Right lobe of liver (tissue), 6 donors: ENCODE measurements around the gene PYGL. TPM values are rescaled to one million over a fixed set of nuclear protein-coding genes. Genes with fewer than 3 reads are reported as not detected.
A peak's percentile ranks its signal among the peaks of the same experiment; 100 is the strongest.
"Not testable (repeated sequence)": the region's sequence is repeated elsewhere in the genome, so short reads cannot be mapped to it uniquely, and the experiment has no call there.

Experiments
- ATAC-seq, 4 donors: fragments of 200-7000 bp; cut with Tn5 transposase; one replicate each; pipeline ENCODE4 v1.9.1; 2020; ENCODE audit warnings: mild to moderate bottlenecking in 4 of 4, moderate library complexity in 4 of 4
- DNase-seq, 3 donors: peaks; one replicate each; pipeline ENCODE4 v3.0.0-alpha.2; 2020
- H3K27ac ChIP-seq, 3 donors: fragments of 200-600 bp; one replicate each; pipeline ENCODE4 v1.8.0; 2022
- H3K27me3 ChIP-seq, 2 donors: fragments of 200-600 bp; one replicate each; pipeline ENCODE4 v1.8.0; 2022
- H3K36me3 ChIP-seq, 4 donors: fragments of 200-600 bp; sonication (generic) in 1 of 4; one replicate each; pipeline versions ENCODE4 v1.5.1 to v1.8.0; 2017 to 2022; ENCODE audit warnings: control low read depth in 1 of 4
- H3K4me1 ChIP-seq, 4 donors: fragments of 200-600 bp; sonication (generic) in 1 of 4; one replicate each; pipeline versions ENCODE4 v1.5.1 to v1.8.0; 2017 to 2022; ENCODE audit warnings: control low read depth in 1 of 4
- H3K4me3 ChIP-seq, 3 donors: fragments of 200-600 bp; one replicate each; pipeline ENCODE4 v1.8.0; 2022
- H3K9me3 ChIP-seq, 4 donors: fragments of 200-600 bp; sonication (generic) in 1 of 4; one replicate each; pipeline versions ENCODE4 v1.5.1 to v1.8.0; 2017 to 2022; ENCODE audit warnings: control low read depth in 1 of 4
- POLR2A ChIP-seq: fragments of 450-650 bp; IDR thresholded peaks from one replicate; pipeline ENCODE4 v1.6.1; 2017; ENCODE audit warnings: antibody characterized with exemption, mild to moderate bottlenecking
- WGBS: methylation state at CpG from one replicate; pipeline ENCODE4 v1.1.6; 2018; ENCODE audit warnings: low coverage, low lambda C conversion rate; ENCODE audit not compliant: insufficient coverage; ENCODE audit errors: missing lambda C conversion rate; 5-methylcytosine and 5-hydroxymethylcytosine counted together
- intact Hi-C, 2 donors: fragments of 100-400 bp; cut with DNase I; formaldehyde crosslinking; loops; one replicate each; pipeline versions ENCODE4 v1.11.2 to v1.14.1; 2022
- total RNA-seq, 6 experiments: library from RNA; depleted of rRNA in 2 of 6; stranded (reverse); fragments of >200 nt in 2 of 6; fragmentation: NEBNext Ultra II Directional in 3 of 6; extraction: Animal tissue kit (Norgen Biotek cat#: 25700) in 3 of 6; gene quantifications; one replicate each; pipeline versions ENCODE4 v1.1.0 to v1.2.4, GENCODE V29; 2016 to 2023
- TF ChIP-seq, protein P1 (sequence below), 4 donors: fragments of 200-600 bp in 3 of 4; fragments of 450-650 bp in 1 of 4; IDR thresholded peaks; one replicate each; pipeline versions ENCODE4 v1.5.1 to v1.8.0; 2016 to 2022; ENCODE audit warnings: antibody characterized with exemption in 4 of 4, mild to moderate bottlenecking in 2 of 4
- donor health status: DM: no; HTN: yes; CAD: no.
- donor health status: DM: no; HTN: no; CAD: no.
- donor health status: DM: no; HTN: no; CAD: no.
- donor health status: DM: no; HTN: yes; CAD: no.
- donor health status: DM: no; HTN: yes; CAD: no.

PYGL gene
- total RNA-seq, 6 experiments from 2014 or later: 80.1 to 130 (median 107) TPM

DNA sequence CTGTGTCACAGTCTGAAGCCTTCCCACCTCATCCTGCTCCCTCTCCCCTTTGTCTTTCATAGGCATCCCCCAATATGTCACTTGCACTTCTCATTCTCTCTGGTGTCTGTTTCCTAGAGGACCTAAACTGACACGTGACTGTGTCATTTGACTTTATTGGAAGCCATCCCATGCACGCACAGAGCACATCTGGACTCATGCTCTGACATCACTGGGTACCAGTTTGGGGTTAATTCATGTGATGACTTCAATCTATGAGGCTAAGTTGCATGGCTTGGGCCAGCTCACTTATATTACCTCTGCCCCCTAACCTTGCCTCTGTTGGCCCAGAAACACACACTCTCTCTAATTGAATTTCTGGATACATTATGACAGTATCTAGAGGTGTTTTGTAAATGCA is 21.5 kb downstream of the PYGL start:
- Histone ChIP-seq H3K9me3 (no peaks in the 10 kb centered on the region), H3K36me3 (peaks cover 3 to 49% (median 18%) of the 10 kb centered on the region in 4 donors), H3K27ac (no peak overlapping the region), H3K4me1 (peaks cover 0 to 38% (median 0%) of the 10 kb centered on the region in 4 donors), H3K4me3 (no peak overlapping the region), H3K27me3 (no peaks in the 10 kb centered on the region)
- no peak for TF ChIP-seq POLR2A
- TF ChIP-seq, protein P1, sequence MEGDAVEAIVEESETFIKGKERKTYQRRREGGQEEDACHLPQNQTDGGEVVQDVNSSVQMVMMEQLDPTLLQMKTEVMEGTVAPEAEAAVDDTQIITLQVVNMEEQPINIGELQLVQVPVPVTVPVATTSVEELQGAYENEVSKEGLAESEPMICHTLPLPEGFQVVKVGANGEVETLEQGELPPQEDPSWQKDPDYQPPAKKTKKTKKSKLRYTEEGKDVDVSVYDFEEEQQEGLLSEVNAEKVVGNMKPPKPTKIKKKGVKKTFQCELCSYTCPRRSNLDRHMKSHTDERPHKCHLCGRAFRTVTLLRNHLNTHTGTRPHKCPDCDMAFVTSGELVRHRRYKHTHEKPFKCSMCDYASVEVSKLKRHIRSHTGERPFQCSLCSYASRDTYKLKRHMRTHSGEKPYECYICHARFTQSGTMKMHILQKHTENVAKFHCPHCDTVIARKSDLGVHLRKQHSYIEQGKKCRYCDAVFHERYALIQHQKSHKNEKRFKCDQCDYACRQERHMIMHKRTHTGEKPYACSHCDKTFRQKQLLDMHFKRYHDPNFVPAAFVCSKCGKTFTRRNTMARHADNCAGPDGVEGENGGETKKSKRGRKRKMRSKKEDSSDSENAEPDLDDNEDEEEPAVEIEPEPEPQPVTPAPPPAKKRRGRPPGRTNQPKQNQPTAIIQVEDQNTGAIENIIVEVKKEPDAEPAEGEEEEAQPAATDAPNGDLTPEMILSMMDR (IDR thresholded peaks at IDR 0.05): no peak
- DNase-seq: no peak
- 80% methylated on average over 1 of the region's 2 CpGs for whole genome bisulfite sequencing
- ATAC-seq: no peak
- intact Hi-C loops: no loop called here

- Histone ChIP-seq H3K27me3 (no peaks in the 10 kb centered on the region), H3K27ac (peak overlapping the region in 1 of 3 donors; percentile 16), H3K4me1 (peaks cover 0 to 29% (median 0%) of the 10 kb centered on the region in 4 donors), H3K36me3 (peaks cover 7 to 71% (median 28%) of the 10 kb centered on the region in 4 donors), H3K9me3 (no peaks in the 10 kb centered on the region), H3K4me3 (no peak overlapping the region)
- ATAC-seq (peak; percentile 52 to 68 (median 60)), DNase-seq (no peak)
- intact Hi-C loops: no loop called here
- TF ChIP-seq POLR2A: no peak
- TF ChIP-seq, protein P1 (IDR thresholded peaks at IDR 0.05): no peak
- WGBS: 50% methylated on average over 8 of the region's 9 CpGs
Measured at GRCh38 chr14:50920482-50921230, 23.6 kb downstream of the PYGL start.

DNA sequence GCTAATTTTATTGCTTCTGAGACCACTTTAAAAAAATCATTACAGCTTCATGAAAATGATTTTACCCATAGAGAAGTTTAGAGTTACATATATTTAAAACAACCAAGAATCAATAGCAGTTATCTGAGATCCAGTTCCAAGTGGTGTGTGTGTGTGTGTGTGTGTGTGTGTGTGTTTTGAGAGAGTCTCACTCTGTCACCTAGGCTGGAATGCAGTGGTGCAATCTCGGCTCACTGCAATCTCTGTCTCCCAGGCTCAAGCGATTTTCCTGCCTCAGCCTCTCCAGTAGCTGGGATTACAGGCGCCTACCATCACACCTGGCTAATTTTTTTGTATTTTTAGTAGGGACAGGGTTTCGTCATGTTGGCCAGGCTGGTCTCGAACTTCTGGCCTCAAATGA is 24.8 kb downstream of the PYGL start:
- 28% methylated on average over 5 of the region's 5 CpGs for WGBS
- ATAC-seq (peak; percentile 64 to 87 (median 80)), DNase-seq (peak in 1 of 3 donors; percentile 65)
- H3K27me3 ChIP-seq, H3K27ac ChIP-seq, H3K9me3 ChIP-seq, intact Hi-C loops, H3K4me3 ChIP-seq: not testable (repeated sequence)
- H3K4me1 ChIP-seq: peaks cover 0 to 19% (median 0%) of the 10 kb centered on the region in 4 donors
- H3K36me3 ChIP-seq: peaks cover 7 to 79% (median 32%) of the 10 kb centered on the region in 4 donors

DNA sequence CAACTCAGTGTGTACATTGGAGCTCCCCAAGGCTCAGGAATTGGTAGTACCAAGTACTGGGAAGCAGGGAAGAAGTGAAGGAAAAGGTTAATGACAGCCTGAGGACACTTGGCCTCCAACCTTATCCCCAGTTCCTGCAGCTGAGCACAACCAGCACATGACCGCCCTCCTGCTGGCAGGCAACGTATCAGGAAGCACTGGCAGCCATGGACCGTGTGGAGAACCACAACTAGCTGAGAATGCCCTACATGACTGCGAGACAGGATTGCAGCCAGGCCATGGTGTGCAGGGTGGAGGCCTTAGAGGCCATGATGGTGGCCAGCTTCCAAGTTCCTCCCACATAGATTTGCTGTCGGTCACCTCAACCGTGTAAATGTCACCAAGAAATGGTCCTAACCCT is 26.8 kb downstream of the PYGL start:
- TF ChIP-seq, protein P1 (IDR thresholded peaks at IDR 0.05): no peak
- no peak for TF ChIP-seq POLR2A
- Histone ChIP-seq H3K4me1 (peaks cover 0 to 19% (median 0%) of the 10 kb centered on the region in 4 donors), H3K4me3 (no peak overlapping the region), H3K9me3 (no peaks in the 10 kb centered on the region), H3K27me3 (no peaks in the 10 kb centered on the region), H3K36me3 (peaks cover 4 to 81% (median 32%) of the 10 kb centered on the region in 4 donors), H3K27ac (no peak overlapping the region)
- WGBS: 86% methylated on average over 3 of the region's 6 CpGs
- ATAC-seq: peak in 3 of 4 donors; percentile 34 to 39 (median 34)
- intact Hi-C loops: no loop called here
- no peak for DNase-seq
